HEK293 (cell line): ENCODE measurements around the gene CFL1.
A peak's percentile ranks its signal among the peaks of the same experiment; 100 is the strongest.

Source experiments
- KLF1 ChIP-seq: fragments of 450-650 bp; formaldehyde crosslinking; IDR thresholded peaks from 2 replicates; pipeline ENCODE4 v1.5.1; 2016; ENCODE audit warnings: missing biosample characterization, missing genetic modification characterization
- KLF16 ChIP-seq: fragments of 450-650 bp; formaldehyde crosslinking; IDR thresholded peaks from 2 replicates; pipeline ENCODE4 v1.5.1; 2017; ENCODE audit warnings: missing biosample characterization, missing genetic modification characterization
- PRDM4 ChIP-seq: fragments of 450-650 bp; formaldehyde crosslinking; IDR thresholded peaks from 2 replicates; pipeline ENCODE4 v1.5.1; 2017; ENCODE audit warnings: missing biosample characterization, missing genetic modification characterization
- REST ChIP-seq: fragments of 450-650 bp; formaldehyde crosslinking; IDR thresholded peaks from 2 replicates; pipeline ENCODE4 v1.5.1; 2016; ENCODE audit warnings: missing biosample characterization, missing genetic modification characterization
- SALL2 ChIP-seq: fragments of 450-650 bp; formaldehyde crosslinking; IDR thresholded peaks from 2 replicates; pipeline ENCODE4 v1.5.0; 2017; ENCODE audit warnings: missing biosample characterization, mild to moderate bottlenecking, missing genetic modification characterization, borderline replicate concordance
- WT1 ChIP-seq: fragments of 450-650 bp; formaldehyde crosslinking; IDR thresholded peaks from 2 replicates; pipeline ENCODE4 v1.5.1; 2016; ENCODE audit warnings: missing biosample characterization, missing genetic modification characterization
- YY2 ChIP-seq: fragments of 450-650 bp; formaldehyde crosslinking; IDR thresholded peaks from 2 replicates; pipeline ENCODE4 v1.5.1; 2016; ENCODE audit warnings: missing biosample characterization, missing genetic modification characterization
- ZBTB1 ChIP-seq: fragments of 450-650 bp; formaldehyde crosslinking; IDR thresholded peaks from 2 replicates; pipeline ENCODE4 v1.5.1; 2016; ENCODE audit warnings: missing biosample characterization, missing genetic modification characterization
- ZBTB10 ChIP-seq: fragments of 450-650 bp; formaldehyde crosslinking; IDR thresholded peaks from 2 replicates; pipeline ENCODE4 v1.5.1; 2016; ENCODE audit warnings: missing biosample characterization, missing genetic modification characterization
- ZFHX2 ChIP-seq: fragments of 450-650 bp; formaldehyde crosslinking; conservative IDR thresholded peaks from 2 replicates; pipeline ENCODE4 v1.5.1; 2016; ENCODE audit warnings: missing biosample characterization, missing genetic modification characterization
- ZFP3 ChIP-seq: fragments of 450-650 bp; formaldehyde crosslinking; IDR thresholded peaks from 2 replicates; pipeline ENCODE4 v1.5.1; 2016; ENCODE audit warnings: low read depth, missing biosample characterization, missing genetic modification characterization
- ZNF248 ChIP-seq: fragments of 450-650 bp; formaldehyde crosslinking; IDR thresholded peaks from 2 replicates; pipeline ENCODE4 v1.5.1; 2017; ENCODE audit warnings: missing biosample characterization, missing genetic modification characterization
- ZNF354C ChIP-seq: fragments of 450-650 bp; formaldehyde crosslinking; IDR thresholded peaks from 2 replicates; pipeline ENCODE4 v1.5.1; 2016; ENCODE audit warnings: missing biosample characterization, missing genetic modification characterization, low read depth, borderline replicate concordance
- ZNF473 ChIP-seq: fragments of 450-650 bp; formaldehyde crosslinking; IDR thresholded peaks from 2 replicates; pipeline ENCODE4 v1.5.1; 2017; ENCODE audit warnings: missing biosample characterization, missing genetic modification characterization
- ZNF596 ChIP-seq: fragments of 450-650 bp; IDR thresholded peaks from 2 replicates; pipeline ENCODE4 v1.5.0; 2018; ENCODE audit warnings: missing biosample characterization, mild to moderate bottlenecking, missing genetic modification characterization, moderate library complexity
- ZNF791 ChIP-seq: fragments of 450-650 bp; formaldehyde crosslinking; IDR thresholded peaks from 2 replicates; pipeline ENCODE4 v1.5.1; 2016; ENCODE audit warnings: missing biosample characterization, missing genetic modification characterization
- TF ChIP-seq, protein P1 (sequence below): fragments of 450-650 bp; IDR thresholded peaks from 2 replicates; pipeline ENCODE4 v1.5.1; 2018; ENCODE audit warnings: missing biosample characterization, missing genetic modification characterization

Gene CFL1

GRCh38 chr11:65888163-65888814 lies 30.3 kb upstream of the CFL1 start, which contains the start of gene FIBP (continued):
- TF ChIP-seq REST (tag by site-specific recombination): no peak
- peak; percentile 59 for TF ChIP-seq ZFHX2 (tag by site-specific recombination)
- no peak for TF ChIP-seq PRDM4
- TF ChIP-seq KLF1 (tag by site-specific recombination): 0 out of 2 replicates have a peak, but pooled peaks have one; percentile 11
- TF ChIP-seq ZBTB1 (tag by site-specific recombination): no peak
- TF ChIP-seq YY2 (tag by site-specific recombination): peak; percentile 45; the same call in 1 of the 2 replicates
- TF ChIP-seq, protein P1, sequence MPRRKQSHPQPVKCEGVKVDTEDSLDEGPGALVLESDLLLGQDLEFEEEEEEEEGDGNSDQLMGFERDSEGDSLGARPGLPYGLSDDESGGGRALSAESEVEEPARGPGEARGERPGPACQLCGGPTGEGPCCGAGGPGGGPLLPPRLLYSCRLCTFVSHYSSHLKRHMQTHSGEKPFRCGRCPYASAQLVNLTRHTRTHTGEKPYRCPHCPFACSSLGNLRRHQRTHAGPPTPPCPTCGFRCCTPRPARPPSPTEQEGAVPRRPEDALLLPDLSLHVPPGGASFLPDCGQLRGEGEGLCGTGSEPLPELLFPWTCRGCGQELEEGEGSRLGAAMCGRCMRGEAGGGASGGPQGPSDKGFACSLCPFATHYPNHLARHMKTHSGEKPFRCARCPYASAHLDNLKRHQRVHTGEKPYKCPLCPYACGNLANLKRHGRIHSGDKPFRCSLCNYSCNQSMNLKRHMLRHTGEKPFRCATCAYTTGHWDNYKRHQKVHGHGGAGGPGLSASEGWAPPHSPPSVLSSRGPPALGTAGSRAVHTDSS: no peak
- TF ChIP-seq ZNF473 (tag by site-specific recombination): no peak
- TF ChIP-seq ZNF596: no peak
- TF ChIP-seq ZBTB10 (tag by site-specific recombination): peak; percentile 14
- peak; percentile 51 for TF ChIP-seq WT1 (tag by site-specific recombination)
- no peak for TF ChIP-seq SALL2
- TF ChIP-seq ZNF354C (tag by site-specific recombination): no peak
- no peak for TF ChIP-seq ZNF248 (tag by site-specific recombination)
- TF ChIP-seq ZNF791 (tag by site-specific recombination): no peak
- no peak for TF ChIP-seq ZFP3
- peak; percentile 49; the same call in 1 of the 2 replicates for TF ChIP-seq KLF16 (tag by site-specific recombination)
